Measurements from ENCODE around the gene GPR148. TPM values are rescaled to one million over a fixed set of nuclear protein-coding genes. Genes with fewer than 3 reads are reported as not detected.

The GPR148 gene
- total and polyA plus RNA-seq, 2 experiments from 2014 or later, result 0.16 TPM; not detected in 1

DNA sequence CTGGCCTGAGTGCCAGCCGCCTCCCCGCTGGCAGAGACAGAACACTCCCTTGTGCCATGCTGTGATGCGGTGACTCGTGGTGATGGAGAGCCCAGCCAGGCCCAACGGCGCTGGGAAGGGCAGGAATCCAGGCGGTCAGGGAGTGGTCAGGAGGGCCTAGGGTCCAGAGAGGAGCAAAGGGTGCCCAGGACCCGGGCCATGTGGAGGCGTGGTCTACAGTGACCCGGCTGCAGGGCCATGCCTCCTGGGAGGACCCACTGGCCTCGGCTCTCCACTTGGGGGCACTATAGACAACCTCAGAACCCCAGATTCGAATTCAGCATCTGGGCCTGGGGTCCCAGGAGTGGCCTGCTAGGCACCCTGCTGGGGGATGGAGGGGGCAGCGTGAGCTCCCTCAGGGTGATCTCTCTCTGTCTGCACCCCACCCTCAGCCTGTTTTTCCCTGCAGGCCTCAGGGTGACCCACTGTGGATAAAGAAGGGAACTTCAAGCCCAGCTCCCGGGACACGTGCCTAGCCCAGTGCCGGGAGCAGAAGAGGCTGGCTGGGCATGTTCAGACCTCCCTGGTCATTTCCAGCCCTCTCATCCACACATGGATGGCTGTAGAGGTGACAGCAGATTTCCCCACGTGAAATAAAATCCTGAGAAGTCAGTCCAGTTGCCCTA lies 39.5 kb downstream of the GPR148 start:
- Histone ChIP-seq H3K27me3 (ENCODE audit: insufficient read depth) (no peaks in the 10 kb centered on the region), H3F3A (replicated peaks; ENCODE audit: low read depth) (no peaks in the 10 kb centered on the region), H2AFZ (no peak overlapping the region), H3K9me2 (ENCODE audit: insufficient read depth) (no peaks in the 10 kb centered on the region), H3K79me2 (replicated peaks; ENCODE audit: insufficient read depth) (no peaks in the 10 kb centered on the region), H4K20me1 (replicated peaks; ENCODE audit: insufficient read depth) (no peaks in the 10 kb centered on the region), H3K36me3 (ENCODE audit: insufficient read depth) (no peaks in the 10 kb centered on the region), H3K27ac (ENCODE audit: low read depth) (no peak overlapping the region), H3K4me3 (no peak overlapping the region), H3K4me2 (no peak overlapping the region), H3K4me1 (ENCODE audit: insufficient read depth) (no peaks in the 10 kb centered on the region; the same call in 1 of the 2 replicates)
- no peaks in the 10 kb centered on the region for H3K36me3 Mint-ChIP-seq (ENCODE audit: low read depth)
- ATAC-seq (peak; percentile 79), DNase-seq (ENCODE audit: low spot score) (peak; percentile 37)
- H3K27ac Mint-ChIP-seq, result no peak overlapping the region
- peaks cover 4% of the 10 kb centered on the region; the same call in 2 of the 3 replicates for H3K4me1 Mint-ChIP-seq
- peaks cover 7% of the 10 kb centered on the region; the same call in 2 of the 3 replicates for H3K9me3 Mint-ChIP-seq
- H3K4me3 Mint-ChIP-seq, result no peak overlapping the region
- H3K27me3 Mint-ChIP-seq (ENCODE audit: insufficient read depth, low read depth, poor library complexity), result peaks cover 10% of the 10 kb centered on the region
- TF ChIP-seq NANOG (IDR thresholded peaks at IDR 0.05; ENCODE audit: borderline replicate concordance), result no peak
- no peak for TF ChIP-seq STAT1 (IDR thresholded peaks at IDR 0.05; ENCODE audit: unreplicated experiment)
- TF ChIP-seq, protein P1, sequence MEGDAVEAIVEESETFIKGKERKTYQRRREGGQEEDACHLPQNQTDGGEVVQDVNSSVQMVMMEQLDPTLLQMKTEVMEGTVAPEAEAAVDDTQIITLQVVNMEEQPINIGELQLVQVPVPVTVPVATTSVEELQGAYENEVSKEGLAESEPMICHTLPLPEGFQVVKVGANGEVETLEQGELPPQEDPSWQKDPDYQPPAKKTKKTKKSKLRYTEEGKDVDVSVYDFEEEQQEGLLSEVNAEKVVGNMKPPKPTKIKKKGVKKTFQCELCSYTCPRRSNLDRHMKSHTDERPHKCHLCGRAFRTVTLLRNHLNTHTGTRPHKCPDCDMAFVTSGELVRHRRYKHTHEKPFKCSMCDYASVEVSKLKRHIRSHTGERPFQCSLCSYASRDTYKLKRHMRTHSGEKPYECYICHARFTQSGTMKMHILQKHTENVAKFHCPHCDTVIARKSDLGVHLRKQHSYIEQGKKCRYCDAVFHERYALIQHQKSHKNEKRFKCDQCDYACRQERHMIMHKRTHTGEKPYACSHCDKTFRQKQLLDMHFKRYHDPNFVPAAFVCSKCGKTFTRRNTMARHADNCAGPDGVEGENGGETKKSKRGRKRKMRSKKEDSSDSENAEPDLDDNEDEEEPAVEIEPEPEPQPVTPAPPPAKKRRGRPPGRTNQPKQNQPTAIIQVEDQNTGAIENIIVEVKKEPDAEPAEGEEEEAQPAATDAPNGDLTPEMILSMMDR (conservative IDR thresholded peaks at IDR 0.05; ENCODE audit: low read depth in 2 of 2), result peak; percentile 51 to 59
- TF ChIP-seq, protein P2, sequence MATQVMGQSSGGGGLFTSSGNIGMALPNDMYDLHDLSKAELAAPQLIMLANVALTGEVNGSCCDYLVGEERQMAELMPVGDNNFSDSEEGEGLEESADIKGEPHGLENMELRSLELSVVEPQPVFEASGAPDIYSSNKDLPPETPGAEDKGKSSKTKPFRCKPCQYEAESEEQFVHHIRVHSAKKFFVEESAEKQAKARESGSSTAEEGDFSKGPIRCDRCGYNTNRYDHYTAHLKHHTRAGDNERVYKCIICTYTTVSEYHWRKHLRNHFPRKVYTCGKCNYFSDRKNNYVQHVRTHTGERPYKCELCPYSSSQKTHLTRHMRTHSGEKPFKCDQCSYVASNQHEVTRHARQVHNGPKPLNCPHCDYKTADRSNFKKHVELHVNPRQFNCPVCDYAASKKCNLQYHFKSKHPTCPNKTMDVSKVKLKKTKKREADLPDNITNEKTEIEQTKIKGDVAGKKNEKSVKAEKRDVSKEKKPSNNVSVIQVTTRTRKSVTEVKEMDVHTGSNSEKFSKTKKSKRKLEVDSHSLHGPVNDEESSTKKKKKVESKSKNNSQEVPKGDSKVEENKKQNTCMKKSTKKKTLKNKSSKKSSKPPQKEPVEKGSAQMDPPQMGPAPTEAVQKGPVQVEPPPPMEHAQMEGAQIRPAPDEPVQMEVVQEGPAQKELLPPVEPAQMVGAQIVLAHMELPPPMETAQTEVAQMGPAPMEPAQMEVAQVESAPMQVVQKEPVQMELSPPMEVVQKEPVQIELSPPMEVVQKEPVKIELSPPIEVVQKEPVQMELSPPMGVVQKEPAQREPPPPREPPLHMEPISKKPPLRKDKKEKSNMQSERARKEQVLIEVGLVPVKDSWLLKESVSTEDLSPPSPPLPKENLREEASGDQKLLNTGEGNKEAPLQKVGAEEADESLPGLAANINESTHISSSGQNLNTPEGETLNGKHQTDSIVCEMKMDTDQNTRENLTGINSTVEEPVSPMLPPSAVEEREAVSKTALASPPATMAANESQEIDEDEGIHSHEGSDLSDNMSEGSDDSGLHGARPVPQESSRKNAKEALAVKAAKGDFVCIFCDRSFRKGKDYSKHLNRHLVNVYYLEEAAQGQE (IDR thresholded peaks at IDR 0.05; ENCODE audit: unreplicated experiment), result no peak

DNA sequence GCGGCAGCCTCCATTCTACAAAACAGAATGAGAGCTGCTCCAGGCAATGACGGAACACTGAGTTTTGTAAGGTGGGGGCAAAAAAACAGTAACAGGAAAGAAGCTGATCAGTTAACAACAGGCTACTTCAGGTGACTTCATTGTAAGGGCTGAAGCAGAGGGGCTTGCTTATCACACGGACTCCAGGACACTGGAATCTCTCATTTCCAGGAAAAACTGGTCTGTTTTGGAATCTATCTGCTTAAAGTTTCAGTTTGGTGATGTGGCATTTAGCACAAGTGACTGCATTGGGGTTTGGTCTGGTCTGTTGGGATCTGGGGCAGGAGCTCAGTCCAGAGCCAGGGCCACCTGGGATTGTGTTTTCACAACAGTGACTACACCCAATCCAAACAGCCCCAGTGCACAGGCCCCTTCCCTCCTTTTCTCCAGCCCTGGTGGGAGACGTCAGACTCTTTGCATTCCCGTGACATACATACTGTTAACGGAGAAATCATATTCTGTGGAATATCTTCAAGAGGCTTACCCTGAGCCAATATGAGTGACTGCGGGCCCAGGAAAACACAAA lies 40.6 kb downstream of the GPR148 start:
- Mint-ChIP-seq H3K9me3 (peaks cover 7% of the 10 kb centered on the region; the same call in 2 of the 3 replicates), H3K27ac (no peak overlapping the region), H3K4me1 (peaks cover 4% of the 10 kb centered on the region; the same call in 2 of the 3 replicates), H3K36me3 (ENCODE audit: low read depth) (no peaks in the 10 kb centered on the region), H3K27me3 (ENCODE audit: insufficient read depth, low read depth, poor library complexity) (peaks cover 10% of the 10 kb centered on the region), H3K4me3 (no peak overlapping the region)
- Histone ChIP-seq H3F3A (replicated peaks; ENCODE audit: low read depth) (no peaks in the 10 kb centered on the region), H3K27me3 (ENCODE audit: insufficient read depth) (no peaks in the 10 kb centered on the region), H3K4me3 (no peak overlapping the region), H3K27ac (ENCODE audit: low read depth) (no peak overlapping the region), H3K36me3 (ENCODE audit: insufficient read depth) (no peaks in the 10 kb centered on the region), H3K4me2 (no peak overlapping the region), H3K9me2 (ENCODE audit: insufficient read depth) (no peaks in the 10 kb centered on the region), H3K4me1 (ENCODE audit: insufficient read depth) (no peaks in the 10 kb centered on the region; the same call in 1 of the 2 replicates), H2AFZ (peak overlapping the region; percentile 59), H4K20me1 (replicated peaks; ENCODE audit: insufficient read depth) (no peaks in the 10 kb centered on the region), H3K79me2 (replicated peaks; ENCODE audit: insufficient read depth) (no peaks in the 10 kb centered on the region)
- no peak for ATAC-seq
- DNase-seq (ENCODE audit: low spot score), result no peak
- TF ChIP-seq POLR2AphosphoS5 (IDR thresholded peaks at IDR 0.05; ENCODE audit: low read depth) (no peak), EZH2 (IDR thresholded peaks at IDR 0.05; ENCODE audit: low read depth, unreplicated experiment) (no peak), JUNB (IDR thresholded peaks at IDR 0.05; ENCODE audit: unreplicated experiment) (no peak), CREB1 (CRISPR knock-in tag; IDR thresholded peaks at IDR 0.05; ENCODE audit: low read depth) (no peak)
- TF ChIP-seq, protein P3, sequence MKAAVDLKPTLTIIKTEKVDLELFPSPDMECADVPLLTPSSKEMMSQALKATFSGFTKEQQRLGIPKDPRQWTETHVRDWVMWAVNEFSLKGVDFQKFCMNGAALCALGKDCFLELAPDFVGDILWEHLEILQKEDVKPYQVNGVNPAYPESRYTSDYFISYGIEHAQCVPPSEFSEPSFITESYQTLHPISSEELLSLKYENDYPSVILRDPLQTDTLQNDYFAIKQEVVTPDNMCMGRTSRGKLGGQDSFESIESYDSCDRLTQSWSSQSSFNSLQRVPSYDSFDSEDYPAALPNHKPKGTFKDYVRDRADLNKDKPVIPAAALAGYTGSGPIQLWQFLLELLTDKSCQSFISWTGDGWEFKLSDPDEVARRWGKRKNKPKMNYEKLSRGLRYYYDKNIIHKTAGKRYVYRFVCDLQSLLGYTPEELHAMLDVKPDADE (IDR thresholded peaks at IDR 0.05), result no peak

All from GM23338 (cell line).